ENCODE measurements around the gene BDKRB2. TPM values are rescaled to one million over a fixed set of nuclear protein-coding genes. Genes with fewer than 3 reads are reported as not detected.

BDKRB2 gene
- total and polyA plus RNA-seq, 3 experiments from 2014 or later, result not detected

- no peaks in the 10 kb centered on the region for H3K9me3 Mint-ChIP-seq
- ChIA-PET POLR2A (no interaction called here), CTCF (no interaction called here)
- H3K4me3 Mint-ChIP-seq, result no peak overlapping the region
- DNase-seq, result no peak
- no peak overlapping the region for H3K4me3 ChIP-seq (ENCODE audit: low read length)
- no peaks in the 10 kb centered on the region for H3K9me3 ChIP-seq (ENCODE audit: low read length)
- H3K4me1 ChIP-seq (ENCODE audit: insufficient read depth, low read length), result no peaks in the 10 kb centered on the region
- H3K27ac ChIP-seq (ENCODE audit: low read depth, low read length), result no peak overlapping the region
- H3K36me3 Mint-ChIP-seq, result no peaks in the 10 kb centered on the region
- no peaks in the 10 kb centered on the region for H3K36me3 ChIP-seq (ENCODE audit: insufficient read depth, low read length)
- peak overlapping the region in 1 of 8 donors; percentile 72 for H3K27ac Mint-ChIP-seq
- H3K27me3 Mint-ChIP-seq, result peaks cover 4 to 39% of the 10 kb centered on the region in 2 donors
- no peaks in the 10 kb centered on the region for H3K27me3 ChIP-seq (ENCODE audit: insufficient read depth, low read length, poor library complexity, severe bottlenecking)
- peaks cover 0 to 4% (median 0%) of the 10 kb centered on the region in 3 donors for H3K4me1 Mint-ChIP-seq
Observed at GRCh38 chr14:96192975-96193805, 11.4 kb upstream of the BDKRB2 start.

DNA sequence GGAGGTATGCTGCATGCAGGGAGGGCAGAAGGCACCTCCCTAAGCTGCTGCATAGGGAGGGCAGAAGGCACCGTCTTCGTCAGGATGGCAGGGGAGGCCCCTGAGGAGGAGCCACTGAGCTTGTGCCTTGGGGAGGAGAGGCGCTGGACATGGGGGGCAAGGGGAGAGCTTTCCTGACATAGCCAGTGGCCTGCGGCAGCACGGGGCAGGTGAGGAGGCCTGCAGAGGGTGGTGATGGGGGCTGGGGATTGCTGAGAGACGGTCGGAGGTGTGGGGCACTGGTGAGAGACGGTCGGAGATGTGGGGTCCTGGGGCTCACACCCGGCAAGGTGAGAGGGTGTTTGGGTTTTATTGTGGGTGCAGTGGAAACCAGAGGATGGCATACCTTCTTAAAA, 10.4 kb upstream of the BDKRB2 start:
- Mint-ChIP-seq H3K9me3 (no peaks in the 10 kb centered on the region), H3K27me3 (peaks cover 6 to 36% of the 10 kb centered on the region in 2 donors), H3K4me1 (peaks cover 4 to 7% (median 6%) of the 10 kb centered on the region in 3 donors), H3K36me3 (no peaks in the 10 kb centered on the region), H3K27ac (no peak overlapping the region), H3K4me3 (no peak overlapping the region)
- Histone ChIP-seq H3K4me1 (ENCODE audit: insufficient read depth, low read length) (no peaks in the 10 kb centered on the region), H3K4me3 (ENCODE audit: low read length) (no peak overlapping the region), H3K9me3 (ENCODE audit: low read length) (no peaks in the 10 kb centered on the region), H3K27ac (ENCODE audit: low read depth, low read length) (no peak overlapping the region), H3K27me3 (ENCODE audit: insufficient read depth, low read length, poor library complexity, severe bottlenecking) (no peaks in the 10 kb centered on the region), H3K36me3 (ENCODE audit: insufficient read depth, low read length) (no peaks in the 10 kb centered on the region)
- ChIA-PET CTCF (no interaction called here), POLR2A (no interaction called here)
- no peak for DNase-seq

DNA sequence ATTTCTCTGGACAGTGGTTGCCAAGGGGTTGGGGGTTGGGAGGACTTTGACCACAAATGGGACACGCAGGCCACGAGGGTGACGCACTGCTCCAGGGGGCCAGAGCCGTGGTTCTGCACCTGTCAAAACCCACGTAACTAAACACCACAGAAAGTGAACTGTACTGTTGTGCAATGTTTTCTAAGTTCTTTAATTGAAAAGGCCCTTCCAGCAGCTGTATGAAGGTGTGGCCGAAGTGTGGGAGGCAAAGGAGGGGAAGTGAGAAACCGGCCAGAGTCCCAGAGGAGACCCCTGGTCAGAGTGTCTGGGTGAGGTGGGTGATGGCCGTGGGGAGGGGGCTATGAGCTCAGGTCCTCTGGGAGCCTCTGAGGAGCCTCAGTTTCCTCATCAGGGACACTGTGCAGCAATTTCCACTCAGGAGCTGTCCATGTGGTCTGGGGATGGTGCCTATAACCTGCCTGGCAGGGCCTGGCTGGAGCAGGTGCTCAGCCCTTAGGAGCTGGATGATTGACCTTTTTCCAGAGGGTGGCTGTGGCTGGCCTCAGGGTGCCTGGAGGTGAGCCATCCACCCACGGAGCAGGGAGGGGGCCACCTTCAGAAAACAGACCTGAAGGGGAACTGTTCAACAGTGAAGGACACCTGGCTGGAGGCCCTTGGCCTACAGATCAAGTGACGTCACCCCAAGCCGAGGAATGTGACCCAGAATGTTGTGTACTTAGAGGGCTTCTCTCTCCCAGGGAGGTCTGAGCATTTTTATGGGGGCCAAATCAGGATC, 9.8 kb upstream of the BDKRB2 start:
- H3K36me3 Mint-ChIP-seq, result no peaks in the 10 kb centered on the region
- H3K4me3 Mint-ChIP-seq, result no peak overlapping the region
- Histone ChIP-seq H3K9me3 (ENCODE audit: low read length) (no peaks in the 10 kb centered on the region), H3K4me3 (ENCODE audit: low read length) (no peak overlapping the region), H3K4me1 (ENCODE audit: insufficient read depth, low read length) (no peaks in the 10 kb centered on the region), H3K36me3 (ENCODE audit: insufficient read depth, low read length) (no peaks in the 10 kb centered on the region), H3K27ac (ENCODE audit: low read depth, low read length) (no peak overlapping the region), H3K27me3 (ENCODE audit: insufficient read depth, low read length, poor library complexity, severe bottlenecking) (no peaks in the 10 kb centered on the region)
- ChIA-PET POLR2A (no interaction called here), CTCF (no interaction called here)
- H3K9me3 Mint-ChIP-seq, result no peaks in the 10 kb centered on the region
- DNase-seq, result no peak
- H3K27me3 Mint-ChIP-seq, result peaks cover 6 to 30% of the 10 kb centered on the region in 2 donors
- peaks cover 4 to 7% (median 6%) of the 10 kb centered on the region in 3 donors for H3K4me1 Mint-ChIP-seq
- H3K27ac Mint-ChIP-seq, result no peak overlapping the region

DNA sequence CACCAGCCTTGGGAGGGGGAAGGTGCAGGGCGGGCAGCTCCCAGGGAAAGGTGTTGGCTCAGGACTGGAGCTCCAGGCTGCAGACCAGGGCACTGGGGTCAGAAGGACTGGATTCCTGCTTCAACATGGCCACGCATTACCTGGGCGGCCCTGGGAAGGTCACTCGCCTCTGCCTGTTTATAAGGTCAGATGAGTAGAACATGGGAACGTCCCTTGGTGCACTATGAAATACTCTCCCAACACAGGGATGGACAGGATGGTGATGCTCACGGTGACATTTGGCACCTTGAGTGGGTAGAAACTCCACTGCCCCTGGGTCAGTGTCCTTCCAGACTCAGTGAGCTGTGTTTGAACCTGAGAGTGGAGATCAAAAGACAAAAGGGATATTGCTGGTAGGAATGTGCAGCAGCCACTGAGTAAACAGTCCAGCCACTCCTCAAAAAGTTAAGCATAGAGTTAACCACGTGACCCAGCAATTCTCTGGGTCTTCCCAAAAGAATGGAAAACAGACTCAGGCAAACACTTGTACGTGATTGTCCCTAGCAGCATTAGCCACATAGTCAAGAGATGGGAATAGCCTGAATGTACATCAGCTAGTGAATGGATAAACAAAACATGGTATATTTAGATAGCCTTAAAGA, 9.1 kb upstream of the BDKRB2 start:
- Mint-ChIP-seq H3K4me3 (no peak overlapping the region), H3K27ac (no peak overlapping the region), H3K4me1 (peaks cover 4 to 7% (median 6%) of the 10 kb centered on the region in 3 donors), H3K36me3 (no peaks in the 10 kb centered on the region), H3K9me3 (no peaks in the 10 kb centered on the region), H3K27me3 (peaks cover 6 to 29% of the 10 kb centered on the region in 2 donors)
- CTCF ChIA-PET, result no interaction called here
- H3K36me3 ChIP-seq (ENCODE audit: insufficient read depth, low read length), result no peaks in the 10 kb centered on the region
- POLR2A ChIA-PET, result no interaction called here
- no peak for DNase-seq
- no peak overlapping the region for H3K27ac ChIP-seq (ENCODE audit: low read depth, low read length)
- no peak overlapping the region for H3K4me3 ChIP-seq (ENCODE audit: low read length)
- no peaks in the 10 kb centered on the region for H3K9me3 ChIP-seq (ENCODE audit: low read length)
- H3K4me1 ChIP-seq (ENCODE audit: insufficient read depth, low read length), result no peaks in the 10 kb centered on the region
- no peaks in the 10 kb centered on the region for H3K27me3 ChIP-seq (ENCODE audit: insufficient read depth, low read length, poor library complexity, severe bottlenecking)

DNA sequence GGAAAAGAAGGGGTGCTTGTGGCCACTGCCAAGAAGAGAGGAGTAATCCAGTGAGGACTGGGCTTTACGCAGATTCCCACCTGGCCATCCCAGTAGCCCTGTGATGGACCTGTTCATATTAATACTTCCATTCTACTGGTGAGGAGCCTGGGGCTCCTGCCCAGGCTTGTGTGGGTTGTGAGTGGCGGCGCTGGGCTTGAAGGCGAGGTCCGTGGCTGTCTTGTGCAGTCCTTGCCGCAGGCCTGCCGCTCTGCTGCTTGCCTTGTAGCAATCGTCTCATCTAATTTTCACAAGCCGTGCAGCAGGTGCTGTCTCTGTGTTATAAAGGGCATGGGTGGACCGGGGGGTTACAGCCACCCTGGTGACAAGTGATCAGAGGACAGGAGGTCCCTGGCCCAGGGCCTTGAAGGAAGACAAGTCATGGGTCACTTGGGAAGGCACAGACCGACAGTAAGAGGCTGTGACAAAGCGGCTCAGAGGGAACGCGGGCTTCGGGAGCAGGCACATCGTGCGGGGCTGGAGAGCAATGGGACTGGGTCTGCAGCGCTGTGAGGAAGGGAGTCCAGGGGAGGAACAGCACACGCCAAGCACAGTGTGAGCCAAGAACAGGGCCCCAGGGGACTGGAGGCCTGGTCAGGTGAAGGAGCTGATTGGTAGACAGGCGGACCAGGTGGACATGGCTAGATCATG, 7.3 kb upstream of the BDKRB2 start:
- Mint-ChIP-seq H3K27me3 (peaks cover 14 to 34% of the 10 kb centered on the region in 2 donors), H3K9me3 (no peaks in the 10 kb centered on the region), H3K4me3 (no peak overlapping the region), H3K36me3 (no peaks in the 10 kb centered on the region), H3K4me1 (peaks cover 4 to 7% (median 6%) of the 10 kb centered on the region in 3 donors), H3K27ac (no peak overlapping the region)
- Histone ChIP-seq H3K27ac (ENCODE audit: low read depth, low read length) (no peak overlapping the region), H3K27me3 (ENCODE audit: insufficient read depth, low read length, poor library complexity, severe bottlenecking) (no peaks in the 10 kb centered on the region), H3K36me3 (ENCODE audit: insufficient read depth, low read length) (no peaks in the 10 kb centered on the region), H3K9me3 (ENCODE audit: low read length) (no peaks in the 10 kb centered on the region), H3K4me3 (ENCODE audit: low read length) (no peak overlapping the region), H3K4me1 (ENCODE audit: insufficient read depth, low read length) (no peaks in the 10 kb centered on the region)
- CTCF ChIA-PET, result no interaction called here
- no peak for DNase-seq
- POLR2A ChIA-PET, result no interaction called here

- H3K9me3 ChIP-seq (ENCODE audit: low read length), result no peaks in the 10 kb centered on the region
- no peak overlapping the region for H3K4me3 Mint-ChIP-seq
- H3K4me3 ChIP-seq (ENCODE audit: low read length), result no peak overlapping the region
- no peak overlapping the region for H3K27ac ChIP-seq (ENCODE audit: low read depth, low read length)
- no peaks in the 10 kb centered on the region for H3K36me3 ChIP-seq (ENCODE audit: insufficient read depth, low read length)
- POLR2A ChIA-PET, result no interaction called here
- peaks cover 4 to 7% (median 6%) of the 10 kb centered on the region in 3 donors for H3K4me1 Mint-ChIP-seq
- no peak overlapping the region for H3K27ac Mint-ChIP-seq
- no peaks in the 10 kb centered on the region for H3K27me3 ChIP-seq (ENCODE audit: insufficient read depth, low read length, poor library complexity, severe bottlenecking)
- peaks cover 17 to 35% of the 10 kb centered on the region in 2 donors for H3K27me3 Mint-ChIP-seq
- H3K36me3 Mint-ChIP-seq, result no peaks in the 10 kb centered on the region
- no peaks in the 10 kb centered on the region for H3K4me1 ChIP-seq (ENCODE audit: insufficient read depth, low read length)
- CTCF ChIA-PET, result no interaction called here
- no peak for DNase-seq
- H3K9me3 Mint-ChIP-seq, result no peaks in the 10 kb centered on the region
Observed at GRCh38 chr14:96197969-96198368, 6.7 kb upstream of the BDKRB2 start.

DNA sequence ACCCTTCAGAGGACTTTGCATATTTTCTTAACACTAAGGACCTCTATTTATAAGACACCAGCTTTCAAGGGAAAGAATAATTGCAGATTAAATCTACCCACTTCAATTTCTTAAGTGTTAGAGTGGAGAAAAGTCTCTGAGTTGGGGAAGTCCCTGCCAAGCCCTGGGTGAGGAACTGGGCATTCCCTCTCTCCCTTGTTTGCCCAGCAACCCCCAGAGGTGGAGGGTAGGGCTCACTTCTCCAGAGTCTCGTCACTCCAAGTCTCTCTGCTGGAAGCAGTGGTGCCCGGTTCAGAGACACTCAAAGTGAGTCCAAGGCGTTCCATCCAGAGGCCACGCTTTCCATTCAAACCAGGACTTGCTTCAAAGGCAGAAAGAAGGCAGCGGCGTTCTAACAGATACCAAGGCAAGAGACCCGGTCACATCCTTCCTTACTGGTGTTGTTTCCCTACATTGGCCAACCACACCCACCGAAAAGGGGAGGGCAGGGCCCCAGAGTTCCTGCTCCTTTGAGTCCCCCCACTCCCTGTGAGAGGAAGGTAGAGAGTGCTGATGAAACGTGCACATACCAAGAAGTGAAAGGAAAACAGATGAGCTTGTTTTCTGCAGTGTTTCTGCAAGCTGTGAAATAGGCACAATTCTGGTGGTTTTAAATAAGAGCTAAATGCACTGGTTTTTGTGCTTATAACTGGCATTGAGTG, 6.1 kb upstream of the BDKRB2 start:
- no peak for DNase-seq
- no peaks in the 10 kb centered on the region for H3K4me1 ChIP-seq (ENCODE audit: insufficient read depth, low read length)
- Mint-ChIP-seq H3K9me3 (no peaks in the 10 kb centered on the region), H3K27me3 (peaks cover 18 to 38% of the 10 kb centered on the region in 2 donors), H3K36me3 (no peaks in the 10 kb centered on the region), H3K27ac (no peak overlapping the region), H3K4me1 (peaks cover 4 to 7% (median 6%) of the 10 kb centered on the region in 3 donors), H3K4me3 (no peak overlapping the region)
- H3K27ac ChIP-seq (ENCODE audit: low read depth, low read length), result no peak overlapping the region
- CTCF ChIA-PET, result no interaction called here
- POLR2A ChIA-PET, result no interaction called here
- no peaks in the 10 kb centered on the region for H3K36me3 ChIP-seq (ENCODE audit: insufficient read depth, low read length)
- no peaks in the 10 kb centered on the region for H3K9me3 ChIP-seq (ENCODE audit: low read length)
- no peak overlapping the region for H3K4me3 ChIP-seq (ENCODE audit: low read length)
- peaks cover under 1% of the 10 kb centered on the region for H3K27me3 ChIP-seq (ENCODE audit: insufficient read depth, low read length, poor library complexity, severe bottlenecking)

Measured in CD8-positive, alpha-beta memory T cell (primary cell).